ENCODE data around the gene TCERG1L. TPM values are rescaled to one million over a fixed set of nuclear protein-coding genes. Genes with fewer than 3 reads are reported as not detected.

Gene TCERG1L
- total and polyA plus RNA-seq, 4 donors, result 0.02 to 0.09 (median 0.08) TPM; not detected in 1

DNA sequence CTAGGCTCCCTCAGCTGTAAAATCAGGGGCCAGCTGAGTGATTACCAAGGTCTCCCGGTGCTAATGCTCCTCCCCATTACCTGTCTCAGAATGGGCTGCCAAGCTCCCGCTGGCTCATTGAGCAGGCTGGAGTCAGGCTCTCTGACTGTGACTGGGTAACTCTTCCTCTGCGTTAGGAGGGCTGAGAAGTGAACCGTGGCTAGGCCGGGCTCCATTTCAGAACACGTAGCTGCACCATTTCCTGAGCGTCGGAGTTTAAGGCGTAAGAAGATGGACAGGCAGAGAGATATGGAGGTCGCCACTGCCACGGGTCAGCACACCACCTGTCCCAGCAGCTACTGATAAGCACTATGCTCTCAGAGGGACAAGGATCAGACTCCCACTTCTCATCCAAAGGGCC, 250.3 kb downstream of the TCERG1L start:
- no peak for ATAC-seq (ENCODE audit: insufficient read depth, low FRiP score)
- H3K4me1 ChIP-seq (ENCODE audit: control insufficient read depth in 5 of 5, insufficient read depth in 5 of 5, low read length in 5 of 5), result no peaks in the 10 kb centered on the region
- no peak overlapping the region for H3K4me3 ChIP-seq
- WGBS, 2 donors, result 66 to 82% methylated on average over 11 of the region's 11 CpGs
- TF ChIP-seq, protein P1, sequence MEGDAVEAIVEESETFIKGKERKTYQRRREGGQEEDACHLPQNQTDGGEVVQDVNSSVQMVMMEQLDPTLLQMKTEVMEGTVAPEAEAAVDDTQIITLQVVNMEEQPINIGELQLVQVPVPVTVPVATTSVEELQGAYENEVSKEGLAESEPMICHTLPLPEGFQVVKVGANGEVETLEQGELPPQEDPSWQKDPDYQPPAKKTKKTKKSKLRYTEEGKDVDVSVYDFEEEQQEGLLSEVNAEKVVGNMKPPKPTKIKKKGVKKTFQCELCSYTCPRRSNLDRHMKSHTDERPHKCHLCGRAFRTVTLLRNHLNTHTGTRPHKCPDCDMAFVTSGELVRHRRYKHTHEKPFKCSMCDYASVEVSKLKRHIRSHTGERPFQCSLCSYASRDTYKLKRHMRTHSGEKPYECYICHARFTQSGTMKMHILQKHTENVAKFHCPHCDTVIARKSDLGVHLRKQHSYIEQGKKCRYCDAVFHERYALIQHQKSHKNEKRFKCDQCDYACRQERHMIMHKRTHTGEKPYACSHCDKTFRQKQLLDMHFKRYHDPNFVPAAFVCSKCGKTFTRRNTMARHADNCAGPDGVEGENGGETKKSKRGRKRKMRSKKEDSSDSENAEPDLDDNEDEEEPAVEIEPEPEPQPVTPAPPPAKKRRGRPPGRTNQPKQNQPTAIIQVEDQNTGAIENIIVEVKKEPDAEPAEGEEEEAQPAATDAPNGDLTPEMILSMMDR (IDR thresholded peaks at IDR 0.05; ENCODE audit: control extremely low read depth, extremely low read depth), result no peak
- no peak overlapping the region for H3K9ac ChIP-seq (ENCODE audit: insufficient read depth in 1 of 2, low read length in 2 of 2)
- H3K36me3 ChIP-seq (ENCODE audit: control insufficient read depth in 4 of 4, insufficient read depth in 4 of 4, low read length in 4 of 4), result no peaks in the 10 kb centered on the region
- H3K27ac ChIP-seq (ENCODE audit: low read depth in 1 of 2, low read length in 1 of 2), result no peak overlapping the region
- DNase-seq, result no peak
- peaks cover 0 to 5% (median 2%) of the 10 kb centered on the region in 4 donors for H3K9me3 ChIP-seq (ENCODE audit: control insufficient read depth in 4 of 4, insufficient read depth in 3 of 4, low read length in 3 of 4)
- H3K27me3 ChIP-seq (ENCODE audit: control insufficient read depth in 3 of 3, insufficient read depth in 3 of 3, low read length in 2 of 3), result peaks cover 0 to 4% (median 0%) of the 10 kb centered on the region in 3 donors

DNA sequence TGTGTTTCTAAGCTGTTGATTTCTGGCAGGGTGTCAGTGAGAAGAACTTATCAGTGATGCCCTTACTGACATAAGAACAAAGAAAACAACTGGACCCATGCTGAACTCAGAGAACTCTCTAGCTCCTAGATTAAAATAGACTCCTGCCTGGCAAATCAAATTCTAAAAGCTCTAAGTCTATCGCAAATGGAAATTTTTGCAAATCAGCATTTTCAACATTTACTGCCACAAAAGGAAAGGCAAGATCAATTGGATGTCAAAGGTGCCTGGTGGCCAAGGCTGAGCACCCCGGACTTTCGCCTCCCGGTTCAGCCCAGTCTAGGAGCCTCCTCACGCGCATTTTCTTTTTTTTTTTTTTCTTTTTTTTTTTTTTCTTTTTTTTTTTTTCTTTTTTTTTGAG, 251.6 kb downstream of the TCERG1L start:
- H3K36me3 ChIP-seq (ENCODE audit: control insufficient read depth in 4 of 4, insufficient read depth in 4 of 4, low read length in 4 of 4), result no peaks in the 10 kb centered on the region
- H3K4me3 ChIP-seq, result no peak overlapping the region
- ATAC-seq (ENCODE audit: insufficient read depth, low FRiP score) (no peak), DNase-seq (no peak)
- H3K9me3 ChIP-seq (ENCODE audit: control insufficient read depth in 4 of 4, insufficient read depth in 3 of 4, low read length in 3 of 4), result peaks cover 0 to 5% (median 2%) of the 10 kb centered on the region in 4 donors
- no peak overlapping the region for H3K9ac ChIP-seq (ENCODE audit: insufficient read depth in 1 of 2, low read length in 2 of 2)
- 95% methylated on average over 6 of the region's 6 CpGs for WGBS, 2 donors
- TF ChIP-seq, protein P1 (IDR thresholded peaks at IDR 0.05; ENCODE audit: control extremely low read depth, extremely low read depth), result no peak
- H3K27ac ChIP-seq (ENCODE audit: low read depth in 1 of 2, low read length in 1 of 2), result no peak overlapping the region
- H3K27me3 ChIP-seq (ENCODE audit: control insufficient read depth in 3 of 3, insufficient read depth in 3 of 3, low read length in 2 of 3), result peaks cover 0 to 4% (median 0%) of the 10 kb centered on the region in 3 donors
- H3K4me1 ChIP-seq (ENCODE audit: control insufficient read depth in 5 of 5, insufficient read depth in 5 of 5, low read length in 5 of 5), result no peaks in the 10 kb centered on the region

DNA sequence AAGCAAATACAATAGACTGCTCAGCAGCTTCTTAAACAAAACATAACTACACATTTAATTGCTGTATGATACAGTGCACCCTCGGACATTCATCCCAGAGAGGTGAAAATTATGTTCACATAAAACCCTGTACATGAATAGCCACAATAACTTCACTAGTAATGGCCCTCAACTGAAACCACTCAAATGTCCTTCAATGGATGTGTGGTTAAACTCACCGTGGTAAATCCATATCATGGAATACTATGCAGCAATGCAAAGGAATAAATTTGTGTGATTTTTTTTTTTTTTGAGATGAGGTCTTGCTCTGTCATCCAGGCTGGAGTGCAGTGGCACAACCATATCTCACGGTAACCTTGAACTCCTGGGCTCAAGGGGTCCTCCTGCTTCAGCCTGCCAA, 252.7 kb downstream of the TCERG1L start:
- Histone ChIP-seq H3K4me1 (ENCODE audit: control insufficient read depth in 5 of 5, insufficient read depth in 5 of 5, low read length in 5 of 5) (no peaks in the 10 kb centered on the region), H3K36me3 (ENCODE audit: control insufficient read depth in 4 of 4, insufficient read depth in 4 of 4, low read length in 4 of 4) (no peaks in the 10 kb centered on the region), H3K4me3 (no peak overlapping the region), H3K27me3 (ENCODE audit: control insufficient read depth in 3 of 3, insufficient read depth in 3 of 3, low read length in 2 of 3) (no peaks in the 10 kb centered on the region), H3K27ac (ENCODE audit: low read depth in 1 of 2, low read length in 1 of 2) (no peak overlapping the region), H3K9me3 (ENCODE audit: control insufficient read depth in 4 of 4, insufficient read depth in 3 of 4, low read length in 3 of 4) (peaks cover 0 to 5% (median 2%) of the 10 kb centered on the region in 4 donors), H3K9ac (ENCODE audit: insufficient read depth in 1 of 2, low read length in 2 of 2) (no peak overlapping the region)
- no peak for DNase-seq
- no peak for ATAC-seq (ENCODE audit: insufficient read depth, low FRiP score)
- 90 to 92% methylated on average over 3 of the region's 3 CpGs for WGBS, 2 donors
- TF ChIP-seq, protein P1 (IDR thresholded peaks at IDR 0.05; ENCODE audit: control extremely low read depth, extremely low read depth), result no peak

DNA sequence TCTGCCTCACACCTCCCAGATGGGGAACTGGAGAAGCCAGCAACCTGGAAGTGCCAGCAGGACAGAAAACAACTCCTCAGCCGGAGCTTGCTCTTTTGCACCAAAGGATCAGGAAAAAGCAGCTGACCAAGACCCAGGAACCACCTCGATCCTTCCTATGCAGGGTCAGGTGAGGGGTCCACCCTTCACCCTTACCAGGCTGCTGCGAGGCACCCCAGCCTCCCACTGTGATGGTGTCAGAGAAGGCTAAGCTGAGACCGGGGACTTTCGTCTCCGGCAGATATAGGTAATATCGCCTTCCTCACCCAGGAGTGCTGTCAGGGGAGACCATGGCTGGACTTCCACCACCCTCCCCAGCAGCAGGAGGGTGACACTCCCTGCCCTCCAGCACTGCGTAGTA, 254.7 kb downstream of the TCERG1L start:
- TF ChIP-seq, protein P1 (IDR thresholded peaks at IDR 0.05; ENCODE audit: control extremely low read depth, extremely low read depth), result no peak
- ATAC-seq (ENCODE audit: insufficient read depth, low FRiP score) (no peak), DNase-seq (no peak)
- no peaks in the 10 kb centered on the region for H3K27me3 ChIP-seq (ENCODE audit: control insufficient read depth in 3 of 3, insufficient read depth in 3 of 3, low read length in 2 of 3)
- no peak overlapping the region for H3K27ac ChIP-seq (ENCODE audit: low read depth in 1 of 2, low read length in 1 of 2)
- no peak overlapping the region for H3K4me3 ChIP-seq
- H3K9me3 ChIP-seq (ENCODE audit: control insufficient read depth in 4 of 4, insufficient read depth in 3 of 4, low read length in 3 of 4), result peaks cover 0 to 5% (median 2%) of the 10 kb centered on the region in 4 donors
- WGBS, 2 donors, result 87 to 91% methylated on average over 8 of the region's 8 CpGs
- H3K36me3 ChIP-seq (ENCODE audit: control insufficient read depth in 4 of 4, insufficient read depth in 4 of 4, low read length in 4 of 4), result no peaks in the 10 kb centered on the region
- no peak overlapping the region for H3K9ac ChIP-seq (ENCODE audit: insufficient read depth in 1 of 2, low read length in 2 of 2)
- H3K4me1 ChIP-seq (ENCODE audit: control insufficient read depth in 5 of 5, insufficient read depth in 5 of 5, low read length in 5 of 5), result no peaks in the 10 kb centered on the region

Measured in lung (tissue), 12 donors.